HG02840 (cell line): Measurements from ENCODE around the gene MYOZ2.

Experiments used
- ATAC-seq: cut with Tn5 transposase; IDR thresholded peaks from one replicate; pipeline ENCODE4 v1.9.1; 2021; ENCODE audit warnings: mild to moderate bottlenecking, moderate library complexity, moderate number of reproducible peaks; ENCODE audit not compliant: unreplicated experiment, low FRiP score

The MYOZ2 gene

DNA sequence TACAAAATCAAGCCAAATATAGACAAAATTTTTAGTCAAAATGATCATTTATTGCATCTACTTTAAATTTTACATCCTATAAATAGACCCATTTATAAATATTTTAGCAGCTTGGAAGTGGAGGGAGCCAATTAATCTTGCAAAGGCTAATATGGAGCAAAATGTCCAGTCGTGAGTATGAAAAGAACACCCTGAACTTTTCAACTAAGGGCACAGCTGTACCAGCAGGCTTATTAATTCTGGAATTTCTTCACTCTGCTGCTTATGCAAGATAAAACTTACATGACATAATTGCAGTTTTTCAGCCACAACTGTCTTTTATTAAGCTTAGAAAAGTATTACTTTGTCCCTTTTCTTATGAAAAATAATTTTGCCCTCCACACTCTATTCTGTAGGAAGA lies 54.0 kb downstream of the MYOZ2 start:
- no peak for ATAC-seq

DNA sequence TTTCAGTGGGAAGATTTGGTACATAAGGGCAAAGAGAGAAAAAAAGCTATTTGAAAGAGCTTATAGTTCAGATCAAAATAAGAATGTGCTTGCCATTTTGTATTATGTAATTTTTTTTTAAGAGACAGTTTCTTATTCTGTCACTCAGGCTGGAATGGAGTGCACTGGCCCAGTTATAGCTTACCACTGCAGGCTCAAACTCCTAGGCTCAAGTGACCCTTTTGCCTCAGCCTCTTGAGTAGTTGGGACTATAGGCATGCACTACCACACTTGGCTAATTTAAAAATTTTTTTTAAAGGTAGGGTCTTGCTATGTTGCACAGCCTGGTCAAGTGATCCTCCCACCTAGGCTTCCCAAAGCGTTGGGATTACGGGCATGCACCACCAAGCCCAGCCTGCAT lies 54.7 kb downstream of the MYOZ2 start:
- ATAC-seq: no peak

DNA sequence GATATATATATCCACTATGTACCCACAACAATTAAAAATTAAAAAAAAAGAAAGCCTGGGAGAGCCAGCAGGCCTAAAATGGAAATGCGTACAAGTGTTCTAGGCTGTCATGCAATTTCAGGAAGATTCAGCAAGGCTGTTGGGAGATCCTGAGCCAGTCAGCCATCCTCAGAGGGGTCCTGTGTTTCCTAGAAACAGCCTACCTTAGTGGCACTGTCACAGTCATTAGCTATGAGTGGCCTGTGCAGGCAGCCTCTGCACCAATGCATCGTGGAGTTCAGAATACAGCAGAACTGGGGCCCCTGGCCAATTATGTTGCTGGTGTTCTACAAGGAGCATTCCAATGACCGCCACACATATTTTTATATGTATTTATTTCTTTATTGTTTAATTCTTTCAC lies 55.9 kb downstream of the MYOZ2 start:
- no peak for ATAC-seq

DNA sequence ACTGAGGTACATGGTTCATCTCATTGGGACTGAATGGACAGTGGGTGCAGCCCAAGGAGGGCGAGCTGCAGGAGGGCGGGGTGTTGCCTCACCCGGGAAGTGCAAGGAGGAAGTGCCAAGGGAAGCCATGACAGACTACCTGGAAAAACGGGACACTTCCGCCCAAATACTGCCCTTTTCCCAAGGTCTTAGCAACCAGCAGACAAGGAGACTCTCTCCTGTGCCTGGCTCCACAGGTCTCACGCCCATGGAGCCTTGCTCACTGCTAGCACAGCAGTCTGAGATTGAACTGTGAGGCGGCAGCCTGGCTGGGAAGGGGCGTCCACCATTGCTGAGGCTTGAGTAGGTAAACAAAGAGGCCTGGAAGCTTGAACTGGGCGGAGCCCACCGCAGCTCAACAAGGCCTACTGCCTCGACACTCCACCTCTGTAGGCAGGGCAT lies 62.2 kb downstream of the MYOZ2 start:
- no peak for ATAC-seq

DNA sequence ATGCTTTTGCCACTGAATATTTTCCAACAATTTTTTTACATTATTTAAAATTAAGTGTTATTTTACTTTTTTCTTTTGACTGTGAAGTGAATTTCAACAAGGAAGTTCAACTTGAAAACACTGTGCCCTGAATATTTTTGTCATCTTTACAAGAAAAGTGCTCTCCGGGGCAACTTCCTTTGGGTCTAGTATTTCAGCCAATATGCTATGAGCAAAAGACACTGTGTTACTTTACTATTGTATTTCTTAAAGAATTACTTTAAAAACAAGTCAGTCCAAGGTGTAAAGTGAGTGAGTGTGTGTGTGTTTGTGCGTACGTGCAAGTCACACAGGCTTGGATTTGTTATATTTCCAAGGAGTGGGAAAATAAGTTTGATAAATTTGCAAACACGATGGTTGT lies 69.3 kb downstream of the MYOZ2 start:
- no peak for ATAC-seq

DNA sequence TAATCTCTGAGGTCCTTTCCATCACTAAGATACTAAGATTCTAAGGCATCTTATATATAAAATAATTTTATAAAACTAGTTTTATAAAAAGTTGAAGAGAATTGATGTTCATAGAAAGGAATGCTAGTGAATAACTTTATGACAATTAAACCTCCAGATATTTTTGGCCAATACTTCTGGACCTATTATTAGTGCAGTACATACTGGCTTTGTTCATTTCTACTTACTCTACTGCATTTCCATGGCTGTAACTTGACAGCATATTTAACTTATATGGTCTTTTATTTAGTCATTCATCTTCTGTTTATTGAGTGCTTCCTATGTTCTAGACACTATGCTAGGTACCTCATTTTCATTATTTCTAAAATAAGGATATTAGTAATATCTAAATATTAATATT lies 70.1 kb downstream of the MYOZ2 start:
- ATAC-seq: no peak

DNA sequence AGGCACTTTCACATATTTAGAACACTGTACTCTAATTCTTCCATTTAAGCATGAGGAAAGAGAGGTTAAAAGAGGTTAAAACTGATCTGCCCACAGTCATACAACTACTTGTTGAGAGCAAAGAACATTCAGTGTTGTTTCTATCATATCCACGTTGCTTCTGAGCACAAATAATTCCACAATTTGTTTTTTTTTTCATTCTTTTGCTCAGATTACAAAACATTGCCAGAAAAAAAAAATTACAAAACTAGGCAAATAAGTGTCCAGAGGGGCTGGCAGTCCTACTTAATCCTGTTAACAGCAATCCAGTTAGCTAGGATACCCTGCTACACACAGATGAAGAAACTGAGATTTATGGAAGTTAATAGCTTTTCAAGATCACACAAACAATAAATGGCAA lies 70.5 kb downstream of the MYOZ2 start:
- no peak for ATAC-seq

DNA sequence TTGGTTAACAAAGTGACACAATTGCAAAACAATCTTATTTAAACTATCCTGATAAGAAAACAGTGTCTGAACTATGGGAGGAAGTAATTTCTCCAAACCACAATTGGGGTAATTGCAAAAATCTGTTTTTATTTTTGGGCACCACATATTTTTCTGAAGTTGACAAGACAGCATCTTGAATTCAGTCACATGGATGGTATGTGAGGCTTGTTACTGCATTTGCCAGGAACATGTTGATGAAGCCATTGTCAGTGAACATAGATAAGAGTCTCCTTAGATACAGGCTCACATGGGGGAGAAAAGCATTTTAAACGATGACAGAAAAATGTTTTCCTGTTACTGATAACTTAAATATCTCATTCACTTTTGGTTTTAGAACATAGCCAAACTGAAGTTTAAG lies 71.4 kb downstream of the MYOZ2 start:
- ATAC-seq: no peak

DNA sequence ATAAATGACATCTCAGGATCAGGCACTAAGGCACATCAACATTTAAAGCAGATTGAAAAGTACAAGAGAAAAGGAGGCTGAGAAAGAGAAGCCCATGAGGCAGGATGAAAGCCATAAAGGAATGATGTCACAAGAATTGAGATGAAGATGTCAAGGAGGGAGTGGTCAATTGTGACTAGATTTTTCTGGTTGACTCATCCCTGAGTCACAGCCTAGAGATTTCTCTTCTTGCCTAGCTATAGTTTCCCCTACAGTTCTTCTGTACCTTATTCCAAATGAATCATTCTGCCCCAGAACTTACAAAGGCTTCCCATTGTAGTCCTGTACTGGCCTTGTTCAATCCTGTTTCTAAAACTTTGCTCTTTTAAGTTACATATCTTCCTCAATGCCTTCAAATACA lies 73.4 kb downstream of the MYOZ2 start:
- no peak for ATAC-seq

DNA sequence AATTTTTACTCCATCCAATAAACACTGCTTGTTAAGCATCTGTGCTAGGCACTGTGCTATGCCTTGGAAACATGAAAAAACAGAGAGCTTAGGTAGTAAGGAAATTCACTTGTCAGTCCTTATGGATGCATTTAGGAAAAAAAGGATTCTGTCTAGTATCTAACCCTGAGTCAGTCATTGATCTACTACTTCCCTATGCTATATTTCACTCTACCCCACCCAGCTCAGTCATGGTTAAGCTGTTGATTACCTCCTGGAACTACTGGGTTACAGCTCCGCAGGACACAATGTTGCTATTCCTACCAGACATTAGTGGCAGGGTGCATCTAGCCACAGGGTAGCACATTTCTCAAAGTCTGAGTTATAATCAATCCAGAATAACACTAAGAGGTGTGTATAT lies 74.0 kb downstream of the MYOZ2 start:
- ATAC-seq: no peak

DNA sequence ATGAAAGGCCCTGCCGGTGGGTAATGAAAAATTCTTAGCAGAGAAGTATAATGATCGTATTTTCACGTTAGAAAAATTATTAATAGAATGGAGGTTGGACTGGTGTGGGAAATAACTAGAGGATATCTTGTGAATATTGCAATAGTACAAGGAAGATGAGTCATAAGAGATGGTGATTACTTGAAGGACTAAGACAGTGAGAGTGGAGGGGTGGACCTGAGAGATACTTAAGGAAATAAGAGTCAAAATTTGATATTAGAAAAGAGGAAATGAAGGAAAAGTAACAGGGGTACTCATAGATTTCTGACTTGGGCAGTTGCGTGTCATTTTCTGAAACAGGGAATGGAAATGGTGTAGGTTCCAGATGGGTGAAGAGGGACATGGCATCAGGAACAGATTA lies 75.1 kb downstream of the MYOZ2 start:
- ATAC-seq: no peak

DNA sequence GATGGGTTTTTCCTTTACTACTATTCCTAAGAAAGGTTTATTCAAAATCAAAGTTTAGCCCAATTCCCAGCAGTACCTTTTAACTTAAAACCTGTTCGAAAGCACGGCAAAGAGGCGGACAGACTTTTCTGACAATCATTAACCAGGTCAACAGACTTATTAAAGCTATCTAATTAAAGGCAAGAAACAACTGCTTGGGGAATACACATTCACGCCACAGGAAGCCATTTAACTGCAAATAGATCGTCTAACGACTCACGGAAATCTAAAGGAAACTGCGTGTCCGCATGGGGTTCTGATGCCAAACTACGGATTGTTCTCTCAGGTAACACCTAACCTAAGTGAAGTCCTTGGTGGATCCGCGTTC lies 76.2 kb downstream of the MYOZ2 start:
- ATAC-seq: peak; percentile 3

DNA sequence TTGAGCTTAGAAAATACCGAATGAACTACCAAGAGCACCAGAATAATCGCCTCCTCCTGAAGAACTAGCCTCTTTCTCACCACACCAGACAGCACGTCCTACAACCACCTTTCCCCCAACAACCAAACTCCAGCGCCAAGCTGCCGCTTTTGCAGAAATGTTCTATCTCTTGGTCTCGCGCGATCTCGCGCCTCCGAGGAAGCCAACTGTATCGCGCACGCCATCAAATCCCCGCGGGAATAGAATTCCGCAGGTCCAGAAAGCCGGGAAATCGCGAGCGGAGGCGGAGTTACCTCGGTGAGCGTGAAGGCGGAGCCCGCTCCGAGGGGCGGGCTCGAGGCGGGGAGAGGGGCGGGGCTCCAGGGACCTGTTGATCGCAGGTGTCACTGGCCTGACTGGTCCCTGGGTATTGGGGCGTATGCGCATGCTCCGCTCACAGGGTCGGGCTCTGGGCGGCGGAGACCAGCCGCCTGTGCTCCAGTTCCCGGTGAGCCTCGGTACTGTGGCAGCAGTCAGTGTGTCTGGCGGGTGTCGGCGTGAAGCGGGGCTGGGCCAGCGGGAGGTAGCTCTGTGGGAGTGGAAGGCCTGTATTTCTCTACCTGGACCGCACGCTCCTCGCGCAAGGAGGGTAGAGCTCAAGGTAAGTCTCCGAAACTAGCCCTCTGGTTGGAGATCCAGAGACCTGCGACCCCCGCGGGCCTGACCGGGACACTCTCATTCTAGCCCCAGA lies 76.8 kb downstream of the MYOZ2 start, which contains the start of gene USP53:
Gene USP53 (plus strand): TSS at position 480 of the 730 bp plus-strand sequence. CDS start 27,047 bp downstream, outside the sequence.
- peak; percentile 94 for ATAC-seq

DNA sequence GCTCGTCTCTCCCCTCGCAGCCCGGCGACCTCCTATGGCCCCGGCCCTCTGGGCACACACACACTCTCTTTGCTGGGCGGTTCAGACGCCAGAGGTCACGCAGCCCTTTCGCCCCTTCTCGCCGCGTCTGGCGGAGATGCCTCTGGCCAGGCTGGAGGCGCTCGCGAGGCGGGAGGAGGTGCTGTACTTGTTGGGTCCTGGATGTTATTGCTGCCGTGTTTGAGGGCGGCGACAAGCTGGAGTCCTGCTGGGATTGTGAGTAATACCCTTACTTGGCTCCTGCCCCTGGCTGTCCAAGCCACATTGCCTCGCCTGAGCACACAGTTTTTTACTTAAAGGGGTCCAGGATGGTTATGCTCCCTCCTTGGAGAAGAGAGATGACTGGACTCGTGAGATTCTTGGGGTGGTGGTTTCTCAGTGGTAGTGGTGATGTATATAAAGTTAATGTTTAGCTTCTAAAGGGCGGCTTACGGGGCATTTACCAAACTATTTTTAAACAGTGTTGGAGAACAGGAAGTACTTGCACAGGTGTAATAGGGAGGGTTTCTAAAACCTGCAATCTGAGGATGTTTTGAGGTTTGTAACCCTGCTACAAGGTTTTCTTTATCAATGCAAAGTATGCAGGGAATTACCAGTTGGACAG lies 77.5 kb downstream of the MYOZ2 start:
- peak; percentile 48 for ATAC-seq

DNA sequence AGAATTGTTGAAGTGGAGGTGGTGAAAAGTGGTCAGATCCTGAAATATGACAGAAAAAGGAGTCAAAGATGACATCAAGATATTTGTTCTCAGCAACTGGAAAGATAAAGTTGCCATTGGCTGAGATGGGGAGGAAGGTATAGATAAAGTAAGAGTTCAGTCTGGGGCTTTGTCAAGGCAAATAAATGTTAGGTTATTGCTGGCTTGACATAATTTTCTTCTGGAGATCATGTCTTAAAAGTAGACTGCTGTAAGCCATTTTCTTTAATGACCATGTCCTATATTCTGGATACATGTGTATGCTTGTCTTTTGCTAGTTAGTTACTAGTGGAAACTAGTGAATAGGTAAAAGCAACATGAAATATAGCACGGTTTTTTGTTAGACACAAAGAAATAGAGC lies 82.5 kb downstream of the MYOZ2 start:
- ATAC-seq: no peak

DNA sequence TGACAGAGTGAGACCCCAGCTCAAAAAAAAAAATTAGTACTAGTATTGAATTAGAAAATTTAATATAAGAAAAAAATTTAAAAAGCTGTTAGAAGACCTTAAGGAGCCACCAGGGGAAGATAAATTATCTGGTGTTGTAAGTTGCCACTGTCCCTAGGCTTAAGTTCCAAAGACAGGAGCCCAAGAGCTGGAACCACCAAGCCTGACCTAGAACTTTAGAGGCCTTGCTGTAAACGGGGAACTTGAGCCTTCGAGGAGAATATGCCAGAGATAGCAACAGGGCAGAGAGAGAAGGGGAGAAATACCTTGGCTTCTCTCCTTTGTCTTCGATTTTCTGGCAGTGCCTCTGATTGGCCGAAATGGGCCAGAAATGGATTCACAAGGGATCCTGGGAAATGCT lies 85.8 kb downstream of the MYOZ2 start:
- ATAC-seq: no peak

DNA sequence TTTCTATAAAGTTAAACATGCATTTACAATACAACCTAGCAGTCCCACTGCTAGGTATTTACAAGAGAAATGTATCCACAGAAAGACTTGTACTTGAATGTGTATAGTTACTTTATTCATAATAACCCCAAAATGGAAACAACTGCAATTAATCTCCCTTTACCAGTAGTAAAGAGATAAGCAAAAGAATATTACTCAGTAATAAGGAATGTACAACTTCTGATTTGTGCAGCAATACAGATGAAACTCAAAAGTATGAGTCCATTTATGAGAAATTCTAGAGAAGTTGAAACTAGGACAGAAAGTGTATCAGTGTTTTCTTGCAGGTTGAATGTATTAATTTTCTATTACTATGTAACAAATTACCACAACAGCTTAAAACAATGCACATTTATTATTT lies 92.1 kb downstream of the MYOZ2 start:
- ATAC-seq: no peak

DNA sequence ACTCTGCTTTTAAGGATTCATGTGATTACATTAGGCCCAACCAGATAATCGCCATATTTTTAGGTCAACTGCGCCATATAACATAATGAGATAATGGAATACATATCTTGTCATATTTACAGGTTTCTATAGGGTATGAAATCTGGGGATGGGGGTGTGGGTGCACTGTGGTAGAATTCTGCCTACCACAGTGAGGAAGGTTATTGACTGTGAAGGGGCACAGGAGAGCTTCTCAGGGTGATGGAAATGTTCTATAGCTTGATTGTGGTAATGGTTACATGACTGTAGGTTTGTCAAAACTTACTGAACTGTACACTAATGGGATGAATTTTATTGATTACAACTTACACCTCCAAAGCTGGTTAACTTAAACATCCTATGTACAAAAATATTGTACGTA lies 92.8 kb downstream of the MYOZ2 start:
- no peak for ATAC-seq

DNA sequence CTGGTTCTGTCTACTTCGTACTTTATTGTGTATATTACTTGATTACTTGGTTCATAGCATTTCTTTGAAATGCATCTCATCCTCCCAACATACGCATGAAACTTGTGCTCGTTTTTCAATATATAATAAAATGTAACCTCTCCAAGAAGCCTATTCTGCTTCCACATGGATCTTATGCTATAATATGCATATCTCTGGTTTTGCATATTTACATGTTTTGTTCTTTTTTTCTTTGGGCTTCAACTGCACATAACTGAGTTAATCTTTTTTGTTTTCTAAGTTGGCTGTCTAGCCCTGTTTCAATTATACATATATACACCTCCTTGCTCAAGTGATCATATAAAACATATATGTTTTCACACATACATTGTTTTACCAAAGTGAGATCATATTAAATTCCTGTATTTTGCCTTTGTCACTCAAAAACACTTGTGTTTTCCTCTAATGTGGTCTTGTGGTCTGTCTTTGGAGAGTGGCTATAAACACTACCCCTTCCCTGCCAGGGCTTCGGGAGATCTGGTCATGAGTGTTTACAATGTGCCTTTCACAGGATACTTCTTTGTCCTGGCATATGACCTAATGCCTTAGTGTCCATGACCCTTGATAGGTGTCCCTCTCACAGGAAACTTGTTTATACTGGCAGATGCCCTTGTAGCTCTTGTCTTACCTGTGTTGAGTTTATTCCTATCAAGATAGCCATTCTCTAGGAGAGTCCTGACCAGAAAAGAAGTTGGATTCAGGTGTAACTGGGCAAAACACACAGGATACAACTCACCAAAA lies 94.5 kb downstream of the MYOZ2 start:
- ATAC-seq: no peak

DNA sequence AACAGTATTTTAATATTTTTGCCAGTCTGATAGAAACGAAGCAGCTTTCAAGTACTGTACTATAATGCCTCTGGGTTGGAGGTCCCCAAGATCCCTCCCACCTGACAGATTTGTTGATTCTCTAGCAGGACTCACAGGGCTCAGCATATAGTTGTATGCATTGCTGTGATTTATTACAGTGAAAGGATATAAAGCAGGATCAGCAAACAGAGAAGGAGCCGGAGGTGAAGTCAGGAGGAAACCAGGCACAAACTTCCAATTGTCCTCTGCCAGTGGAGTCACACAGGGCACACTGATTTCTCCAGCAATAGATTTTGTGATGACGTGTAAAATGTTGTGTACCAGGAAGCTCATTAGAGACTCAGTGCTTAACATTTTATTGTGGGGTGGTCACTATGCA lies 95.9 kb downstream of the MYOZ2 start:
- ATAC-seq: no peak

DNA sequence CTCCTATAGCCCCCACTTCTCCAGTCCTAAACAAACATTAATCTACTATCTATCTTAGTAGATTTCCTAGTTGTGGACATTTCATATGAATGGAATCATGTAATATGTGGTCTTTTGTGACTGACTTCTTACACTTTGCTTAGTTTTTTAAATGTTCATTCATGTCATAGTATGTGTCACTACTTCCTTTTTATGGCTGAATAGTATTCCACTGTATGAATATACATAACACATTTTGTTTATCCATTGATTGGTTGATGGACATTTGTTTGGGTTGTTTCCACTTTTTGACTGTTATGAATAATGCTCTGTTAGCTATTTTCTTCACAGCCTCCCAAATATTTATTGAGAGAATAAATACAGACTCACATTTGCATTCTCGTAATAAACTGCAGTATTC lies 96.7 kb downstream of the MYOZ2 start:
- ATAC-seq: no peak

DNA sequence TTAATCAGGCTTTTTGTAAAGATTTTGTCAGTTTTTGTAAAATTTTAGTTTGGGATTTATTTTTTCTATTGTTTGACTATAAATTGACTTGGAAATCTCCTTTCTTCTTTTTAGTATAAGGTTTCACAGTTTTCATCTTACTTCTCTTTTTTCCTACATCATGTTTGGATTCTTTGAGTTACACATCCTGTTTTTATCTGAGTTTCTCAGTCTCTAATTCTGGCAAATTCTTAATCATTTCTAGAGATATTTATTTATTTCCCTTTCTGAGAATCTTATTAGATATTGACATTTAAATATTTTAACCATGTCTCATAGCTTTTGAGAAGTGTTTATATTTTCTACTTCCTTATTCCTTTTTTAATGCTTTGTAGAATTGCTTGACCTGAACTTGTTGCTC lies 97.6 kb downstream of the MYOZ2 start:
- no peak for ATAC-seq
